ENCODE results near the gene ADGRG6.

The ADGRG6 gene

GRCh38 chr6:142321451-142321850 is 19.6 kb downstream of the ADGRG6 start:
- peaks cover 5% of the 10 kb centered on the region for H3K27me3 Mint-ChIP-seq (ENCODE audit: low read depth)
- no peak overlapping the region for H3K4me3 Mint-ChIP-seq
- H3K27ac Mint-ChIP-seq: no peak overlapping the region

DNA sequence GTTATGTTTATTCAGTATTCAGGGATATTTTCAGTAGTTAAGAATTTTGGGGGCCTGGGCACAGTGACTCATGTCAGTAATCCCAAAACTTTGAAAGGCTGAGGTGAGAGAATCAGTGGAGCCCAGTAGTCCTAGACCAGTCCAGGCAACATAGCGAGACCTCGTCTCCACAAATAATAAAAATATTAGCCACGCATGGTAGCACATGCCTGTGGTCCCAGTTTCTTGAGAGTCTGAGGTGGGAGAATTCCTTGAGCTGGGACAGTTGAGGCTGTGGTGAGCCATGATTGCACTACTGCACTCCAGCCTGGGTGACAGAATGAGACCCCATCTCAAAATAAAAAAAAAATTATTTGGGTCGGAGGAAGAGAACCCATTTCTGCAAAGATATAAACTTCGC is 20.3 kb downstream of the ADGRG6 start:
- Mint-ChIP-seq H3K4me1 (ENCODE audit: low read depth) (no peaks in the 10 kb centered on the region), H3K36me3 (ENCODE audit: low read depth) (no peaks in the 10 kb centered on the region), H3K9me3 (no peaks in the 10 kb centered on the region), H3K27ac (no peak overlapping the region), H3K4me3 (no peak overlapping the region), H3K27me3 (ENCODE audit: low read depth) (peaks cover 10% of the 10 kb centered on the region)
- no peak for DNase-seq (ENCODE audit: low spot score)

More at GRCh38 chr6:142321451-142321850, 19.6 kb downstream of the ADGRG6 start:
- no peak for DNase-seq (ENCODE audit: low spot score)
- no peaks in the 10 kb centered on the region for H3K4me1 Mint-ChIP-seq (ENCODE audit: low read depth)
- H3K36me3 Mint-ChIP-seq (ENCODE audit: low read depth): no peaks in the 10 kb centered on the region
- no peaks in the 10 kb centered on the region for H3K9me3 Mint-ChIP-seq

- Mint-ChIP-seq H3K4me3 (no peak overlapping the region), H3K27ac (no peak overlapping the region), H3K36me3 (ENCODE audit: low read depth) (no peaks in the 10 kb centered on the region), H3K27me3 (ENCODE audit: low read depth) (peaks cover 10% of the 10 kb centered on the region), H3K9me3 (no peaks in the 10 kb centered on the region), H3K4me1 (ENCODE audit: low read depth) (no peaks in the 10 kb centered on the region)
- no peak for DNase-seq (ENCODE audit: low spot score)
Measured at GRCh38 chr6:142322504-142323198, 20.8 kb downstream of the ADGRG6 start.

DNA sequence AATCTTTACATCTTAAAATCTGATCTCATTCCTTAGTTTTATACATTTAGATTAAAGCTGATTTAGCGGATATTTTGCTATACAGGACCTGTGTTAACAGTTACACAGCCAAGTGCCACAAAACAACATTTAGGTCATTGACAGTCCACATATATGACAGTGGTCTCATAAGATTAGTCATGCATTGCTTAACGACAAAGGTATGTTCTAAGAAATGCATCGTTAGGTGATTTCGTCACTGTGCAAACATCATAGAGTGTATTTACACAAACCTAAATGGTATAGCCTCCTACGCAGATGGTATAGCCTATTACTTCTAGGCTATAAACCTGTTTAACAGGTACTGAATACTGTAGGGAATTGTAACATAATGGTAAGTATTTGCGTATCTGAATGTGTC is 21.6 kb downstream of the ADGRG6 start:
- Mint-ChIP-seq H3K4me1 (ENCODE audit: low read depth) (no peaks in the 10 kb centered on the region), H3K9me3 (no peaks in the 10 kb centered on the region), H3K36me3 (ENCODE audit: low read depth) (no peaks in the 10 kb centered on the region), H3K4me3 (no peak overlapping the region), H3K27me3 (ENCODE audit: low read depth) (peaks cover 10% of the 10 kb centered on the region), H3K27ac (no peak overlapping the region)
- no peak for DNase-seq (ENCODE audit: low spot score)

DNA sequence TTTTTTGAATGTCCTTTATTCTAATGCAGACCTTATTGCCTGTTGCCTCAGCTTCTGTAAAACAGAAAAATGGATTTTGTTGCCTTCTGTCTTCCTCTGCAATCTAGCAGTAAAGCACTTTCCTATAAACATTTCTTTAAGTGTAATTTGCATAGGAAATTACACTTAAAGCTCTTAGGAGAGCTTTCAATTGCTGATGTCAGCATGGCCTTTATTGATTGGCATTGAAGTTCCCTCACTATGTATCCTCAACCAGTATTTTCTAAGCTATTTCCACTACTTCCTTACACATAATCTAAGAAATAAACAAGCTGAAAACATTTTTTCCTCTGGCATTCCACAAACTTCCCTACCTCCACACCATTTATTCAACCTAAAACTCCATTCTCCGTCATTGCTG is 22.3 kb downstream of the ADGRG6 start:
- no peak overlapping the region for H3K27ac Mint-ChIP-seq
- H3K4me1 Mint-ChIP-seq (ENCODE audit: low read depth): no peaks in the 10 kb centered on the region
- no peak for DNase-seq (ENCODE audit: low spot score)
- no peaks in the 10 kb centered on the region for H3K36me3 Mint-ChIP-seq (ENCODE audit: low read depth)
- no peak overlapping the region for H3K4me3 Mint-ChIP-seq
- no peaks in the 10 kb centered on the region for H3K9me3 Mint-ChIP-seq
- H3K27me3 Mint-ChIP-seq (ENCODE audit: low read depth): peaks cover 10% of the 10 kb centered on the region

- H3K27ac Mint-ChIP-seq: no peak overlapping the region
- peaks cover 13% of the 10 kb centered on the region for H3K27me3 Mint-ChIP-seq (ENCODE audit: low read depth)
- no peaks in the 10 kb centered on the region for H3K9me3 Mint-ChIP-seq
- no peaks in the 10 kb centered on the region for H3K4me1 Mint-ChIP-seq (ENCODE audit: low read depth)
- H3K4me3 Mint-ChIP-seq: no peak overlapping the region
- DNase-seq (ENCODE audit: low spot score): no peak
- no peaks in the 10 kb centered on the region for H3K36me3 Mint-ChIP-seq (ENCODE audit: low read depth)
Measured at GRCh38 chr6:142325111-142325510, 23.3 kb downstream of the ADGRG6 start.

DNA sequence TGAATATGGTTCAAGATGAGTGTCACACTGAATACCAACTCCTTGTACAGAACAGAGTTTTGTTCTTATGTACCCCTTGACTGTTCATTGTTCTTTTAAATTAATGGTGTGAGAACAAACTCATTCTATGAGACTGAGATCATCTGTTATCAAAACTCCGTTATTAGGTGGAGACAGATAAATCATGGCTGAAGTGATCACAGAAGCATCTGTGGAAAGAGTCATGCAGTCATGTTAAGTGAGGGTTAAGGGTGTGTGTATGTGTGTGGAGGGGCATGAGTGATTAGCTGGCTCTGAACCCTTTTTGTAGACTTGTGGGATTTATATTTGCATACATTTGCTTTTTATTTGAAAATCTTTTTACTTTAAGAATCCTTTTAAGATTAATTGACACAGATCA is 24.7 kb downstream of the ADGRG6 start:
- H3K4me3 Mint-ChIP-seq: no peak overlapping the region
- DNase-seq (ENCODE audit: low spot score): no peak
- no peak overlapping the region for H3K27ac Mint-ChIP-seq
- peaks cover 13% of the 10 kb centered on the region for H3K27me3 Mint-ChIP-seq (ENCODE audit: low read depth)
- no peaks in the 10 kb centered on the region for H3K36me3 Mint-ChIP-seq (ENCODE audit: low read depth)
- no peaks in the 10 kb centered on the region for H3K9me3 Mint-ChIP-seq
- H3K4me1 Mint-ChIP-seq (ENCODE audit: low read depth): peaks cover under 1% of the 10 kb centered on the region

DNA sequence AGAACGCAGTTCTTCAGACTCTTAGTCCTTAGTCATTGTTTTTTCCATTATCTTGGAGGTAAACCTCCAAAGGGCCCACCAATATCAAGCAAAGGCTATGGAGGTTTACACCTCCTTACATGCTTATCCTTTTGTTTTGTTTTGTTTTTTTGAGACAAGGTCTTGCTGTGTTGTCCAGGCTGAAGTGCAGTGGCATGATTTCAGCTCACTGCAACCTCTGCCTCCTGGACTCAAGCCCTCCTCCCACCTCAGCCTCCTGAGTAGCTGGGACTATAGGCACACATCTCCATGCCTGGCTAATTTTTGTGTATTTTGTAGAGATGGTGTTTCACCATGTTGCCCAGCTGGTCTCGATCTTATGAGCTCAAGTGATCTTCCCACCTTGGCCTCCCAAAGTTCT is 26.3 kb downstream of the ADGRG6 start:
- DNase-seq (ENCODE audit: low spot score): no peak

DNA sequence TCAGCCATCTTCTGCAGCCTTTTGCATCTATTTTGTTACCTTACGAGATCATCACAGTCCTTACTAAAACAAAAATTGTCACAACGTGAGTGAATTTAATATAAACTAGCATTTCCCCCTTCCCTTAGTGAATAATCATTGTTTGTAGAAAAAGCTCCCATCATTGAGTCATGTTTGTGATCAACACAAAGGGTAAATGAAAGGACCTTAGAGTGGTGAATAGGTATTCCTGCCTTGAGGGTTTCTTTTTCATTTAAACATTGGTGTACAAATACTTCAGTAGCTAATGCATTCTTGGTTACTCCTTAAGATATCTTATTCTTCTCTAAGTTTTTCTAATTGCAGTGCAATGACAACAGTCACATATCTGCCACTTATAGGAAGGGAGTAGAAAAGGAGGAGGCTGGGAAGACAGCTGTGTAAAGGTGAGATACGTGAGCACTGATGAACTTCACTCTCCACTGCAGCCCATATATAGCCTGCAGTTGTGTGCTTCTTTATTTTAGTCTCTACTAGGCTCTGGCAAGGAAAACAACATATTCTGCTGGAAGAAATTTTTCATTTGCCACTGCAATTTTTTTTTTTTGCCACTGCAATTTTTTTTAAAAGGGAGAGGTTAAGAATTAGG is 27.8 kb downstream of the ADGRG6 start:
- peaks cover 2% of the 10 kb centered on the region for H3K4me1 Mint-ChIP-seq (ENCODE audit: low read depth)
- no peak overlapping the region for H3K27ac Mint-ChIP-seq
- DNase-seq (ENCODE audit: low spot score): no peak
- H3K36me3 Mint-ChIP-seq (ENCODE audit: low read depth): no peaks in the 10 kb centered on the region
- peaks cover 9% of the 10 kb centered on the region for H3K27me3 Mint-ChIP-seq (ENCODE audit: low read depth)
- H3K4me3 Mint-ChIP-seq: no peak overlapping the region
- no peaks in the 10 kb centered on the region for H3K9me3 Mint-ChIP-seq

More for the DNA sequence above, 26.3 kb downstream of the ADGRG6 start:
- Mint-ChIP-seq H3K4me3 (no peak overlapping the region), H3K9me3 (no peaks in the 10 kb centered on the region), H3K36me3 (ENCODE audit: low read depth) (no peaks in the 10 kb centered on the region), H3K27me3 (ENCODE audit: low read depth) (peaks cover 13% of the 10 kb centered on the region), H3K27ac (no peak overlapping the region), H3K4me1 (ENCODE audit: low read depth) (peaks cover 2% of the 10 kb centered on the region)

DNA sequence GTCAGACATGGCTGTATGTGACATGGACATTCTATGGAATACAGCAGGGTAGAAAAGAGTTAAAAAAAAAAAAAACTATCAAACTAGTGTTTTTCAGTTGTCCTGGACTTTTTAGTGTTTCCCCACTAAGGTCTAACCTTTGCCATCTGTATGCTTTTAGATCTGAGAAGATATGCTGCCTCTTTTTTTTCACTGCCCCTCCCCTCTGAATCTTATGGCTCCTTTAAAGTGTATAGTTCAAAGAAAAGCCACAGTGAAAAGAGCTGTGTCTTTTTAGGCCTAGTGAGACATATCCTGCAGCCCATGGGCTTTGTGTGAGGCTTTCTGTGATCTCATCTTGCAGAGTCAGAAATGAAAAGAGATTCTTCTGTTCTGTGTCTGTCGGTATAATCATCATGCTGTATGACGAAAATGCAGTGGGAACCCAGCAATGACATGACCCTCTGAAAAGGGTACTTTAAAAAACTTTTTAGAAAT is 29.3 kb downstream of the ADGRG6 start:
- Mint-ChIP-seq H3K36me3 (ENCODE audit: low read depth) (no peaks in the 10 kb centered on the region), H3K4me3 (no peak overlapping the region), H3K27me3 (ENCODE audit: low read depth) (peaks cover 9% of the 10 kb centered on the region), H3K27ac (no peak overlapping the region), H3K9me3 (no peaks in the 10 kb centered on the region), H3K4me1 (ENCODE audit: low read depth) (peaks cover 2% of the 10 kb centered on the region)
- no peak for DNase-seq (ENCODE audit: low spot score)

DNA sequence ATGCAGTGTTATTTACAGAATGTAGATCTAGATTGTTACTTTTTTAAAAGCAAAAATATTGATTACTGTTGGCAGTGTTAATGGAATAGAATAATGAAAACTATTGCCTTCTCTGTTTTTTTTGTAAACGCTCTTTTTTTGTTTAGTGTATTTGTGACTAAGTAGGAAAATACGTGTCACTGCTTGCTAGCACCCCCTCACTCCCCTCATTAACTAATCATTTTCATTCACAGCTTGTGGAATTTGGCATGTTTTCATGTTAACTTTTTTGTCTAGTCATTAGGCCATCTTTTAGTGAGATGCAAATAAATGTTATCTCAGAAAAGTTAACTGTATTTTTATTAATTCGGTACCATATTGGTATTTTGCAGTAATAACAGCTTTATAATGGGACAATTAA is 29.8 kb downstream of the ADGRG6 start:
- Mint-ChIP-seq H3K4me1 (ENCODE audit: low read depth) (peaks cover 2% of the 10 kb centered on the region), H3K27me3 (ENCODE audit: low read depth) (peaks cover 6% of the 10 kb centered on the region), H3K4me3 (no peak overlapping the region), H3K9me3 (no peaks in the 10 kb centered on the region), H3K36me3 (ENCODE audit: low read depth) (no peaks in the 10 kb centered on the region), H3K27ac (no peak overlapping the region)
- no peak for DNase-seq (ENCODE audit: low spot score)

DNA sequence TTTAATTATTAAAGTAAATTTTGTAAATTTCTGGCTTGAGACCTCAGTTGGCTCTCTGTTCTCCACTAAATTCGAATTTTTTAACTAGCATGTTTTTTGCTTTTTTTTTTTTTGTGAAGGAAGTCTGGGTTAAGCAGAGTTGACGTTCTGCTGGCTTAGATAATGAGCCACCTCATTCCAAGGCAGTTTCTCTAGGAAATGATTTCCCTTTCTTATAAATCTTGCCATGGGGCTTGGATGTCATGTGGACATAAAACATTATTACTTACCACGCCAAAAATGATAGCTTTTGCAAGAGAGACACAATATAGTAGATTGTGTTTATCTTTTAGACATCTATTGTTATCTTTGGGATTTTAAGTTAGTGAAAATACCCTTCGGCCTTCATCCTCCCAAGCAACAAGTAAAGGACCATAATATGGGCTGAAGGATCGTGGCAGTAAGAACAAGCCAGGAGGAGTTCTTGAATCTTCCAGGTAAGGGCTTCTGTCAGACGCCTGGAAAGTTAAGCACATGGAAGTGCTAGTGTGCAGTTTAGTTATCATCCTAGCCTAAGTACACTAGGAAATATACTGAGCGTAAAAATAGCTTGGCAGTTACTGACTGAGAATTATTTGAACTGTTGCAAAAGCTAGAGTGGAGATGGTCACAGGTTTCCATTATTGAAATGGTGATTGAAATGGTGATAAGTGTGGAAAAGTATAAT is 30.7 kb downstream of the ADGRG6 start:
- Mint-ChIP-seq H3K36me3 (ENCODE audit: low read depth) (no peaks in the 10 kb centered on the region), H3K27ac (no peak overlapping the region), H3K27me3 (ENCODE audit: low read depth) (peaks cover 3% of the 10 kb centered on the region)

DNA sequence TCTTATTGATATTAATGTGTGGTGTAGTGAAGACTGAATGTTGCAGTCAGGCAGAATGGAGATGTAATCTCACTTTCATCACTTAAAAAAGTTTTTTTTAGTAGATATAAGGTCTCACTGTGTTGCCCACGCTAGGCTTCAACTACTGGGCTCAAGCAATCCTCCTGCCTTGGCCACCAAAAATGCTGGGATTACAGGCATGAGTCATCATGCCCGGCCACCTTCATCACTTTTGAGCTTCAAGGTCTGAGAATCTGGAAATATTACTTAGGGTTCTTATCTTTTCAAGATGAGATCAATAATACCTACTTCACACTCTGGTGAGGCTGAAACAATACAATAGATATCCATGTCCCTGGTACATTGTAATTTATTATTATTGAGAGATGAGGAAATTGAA is 31.6 kb downstream of the ADGRG6 start:
- peaks cover 3% of the 10 kb centered on the region for H3K27me3 Mint-ChIP-seq (ENCODE audit: low read depth)
- DNase-seq (ENCODE audit: low spot score): no peak
- H3K4me3 Mint-ChIP-seq: no peak overlapping the region
- no peaks in the 10 kb centered on the region for H3K36me3 Mint-ChIP-seq (ENCODE audit: low read depth)
- no peak overlapping the region for H3K27ac Mint-ChIP-seq
- peaks cover 2% of the 10 kb centered on the region for H3K4me1 Mint-ChIP-seq (ENCODE audit: low read depth)
- H3K9me3 Mint-ChIP-seq: no peaks in the 10 kb centered on the region

More for the DNA sequence above, 30.7 kb downstream of the ADGRG6 start:
- no peak for DNase-seq (ENCODE audit: low spot score)
- Mint-ChIP-seq H3K4me1 (ENCODE audit: low read depth) (peaks cover 2% of the 10 kb centered on the region), H3K4me3 (no peak overlapping the region), H3K9me3 (no peaks in the 10 kb centered on the region)

DNA sequence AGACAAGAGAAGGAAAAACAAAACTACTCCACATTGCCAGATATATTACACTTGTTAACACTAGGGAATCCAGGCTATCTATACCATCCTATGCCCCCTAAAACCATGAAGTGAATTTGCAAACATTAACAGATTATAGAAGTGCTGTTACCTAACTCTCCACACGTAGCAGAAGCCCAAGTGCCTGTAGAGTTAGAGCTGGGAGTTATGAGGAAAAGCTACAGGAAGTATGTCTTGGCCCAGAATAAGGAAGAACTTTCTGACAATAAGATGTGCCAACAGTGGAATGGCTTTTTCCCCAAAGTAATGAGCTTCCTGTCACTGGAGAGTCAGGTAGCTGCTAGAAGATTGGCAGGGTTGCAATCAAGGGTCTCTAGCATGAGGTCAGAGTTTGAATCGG is 32.5 kb downstream of the ADGRG6 start:
- no peaks in the 10 kb centered on the region for H3K9me3 Mint-ChIP-seq
- H3K4me1 Mint-ChIP-seq (ENCODE audit: low read depth): peaks cover 2% of the 10 kb centered on the region
- no peaks in the 10 kb centered on the region for H3K36me3 Mint-ChIP-seq (ENCODE audit: low read depth)
- no peak overlapping the region for H3K27ac Mint-ChIP-seq
- peaks cover 3% of the 10 kb centered on the region for H3K27me3 Mint-ChIP-seq (ENCODE audit: low read depth)
- no peak for DNase-seq (ENCODE audit: low spot score)
- no peak overlapping the region for H3K4me3 Mint-ChIP-seq
